Stimulated activated CD4-positive, alpha-beta T cell treated with anti-CD3 and anti-CD28 coated beads, Interleukin-12 subunit alpha, Interleukin-12 subunit beta, amount 100 ng/mL, for 4 hours (primary cell): Measurements from ENCODE around the gene CELA2B.
"Not testable (repeated sequence)": the region's sequence is repeated elsewhere in the genome, so short reads cannot be mapped to it uniquely, and the experiment has no call there.

ENCODE experiments used
- DNase-seq: peaks from one replicate; pipeline ENCODE4 v3.0.0-alpha.2; 2020

The CELA2B gene

DNA sequence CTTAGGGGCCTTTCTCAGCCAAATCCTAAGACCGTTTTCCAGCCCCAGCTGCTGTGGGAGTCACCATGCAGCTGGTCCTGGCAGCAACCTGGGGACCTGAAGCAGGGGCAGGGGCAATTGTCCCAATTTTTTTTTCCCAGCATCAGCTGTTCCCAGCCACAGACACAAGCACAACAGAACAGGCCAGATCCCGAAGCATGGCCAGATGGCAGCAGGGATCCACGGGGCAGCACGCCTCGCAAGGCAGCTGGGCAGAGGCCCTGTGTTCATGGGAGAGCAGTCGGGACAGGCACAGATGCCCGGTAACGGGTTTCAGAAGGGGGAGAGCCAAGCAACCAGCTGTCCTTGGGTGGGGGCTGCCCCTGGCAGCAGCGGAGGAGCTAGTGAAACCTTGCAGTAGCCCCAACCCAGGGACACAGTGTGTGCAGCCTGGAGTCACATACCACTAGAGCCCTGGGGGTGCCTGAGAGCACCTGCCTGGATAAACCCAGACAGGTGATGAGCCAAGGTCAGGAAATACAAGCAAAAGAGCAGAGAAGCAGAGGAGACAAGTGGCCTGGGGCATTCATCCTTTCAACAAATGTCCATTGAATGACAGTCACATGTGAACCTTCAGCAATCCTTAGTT lies 6.0 kb upstream of the CELA2B start:
- not testable (repeated sequence) for DNase-seq

DNA sequence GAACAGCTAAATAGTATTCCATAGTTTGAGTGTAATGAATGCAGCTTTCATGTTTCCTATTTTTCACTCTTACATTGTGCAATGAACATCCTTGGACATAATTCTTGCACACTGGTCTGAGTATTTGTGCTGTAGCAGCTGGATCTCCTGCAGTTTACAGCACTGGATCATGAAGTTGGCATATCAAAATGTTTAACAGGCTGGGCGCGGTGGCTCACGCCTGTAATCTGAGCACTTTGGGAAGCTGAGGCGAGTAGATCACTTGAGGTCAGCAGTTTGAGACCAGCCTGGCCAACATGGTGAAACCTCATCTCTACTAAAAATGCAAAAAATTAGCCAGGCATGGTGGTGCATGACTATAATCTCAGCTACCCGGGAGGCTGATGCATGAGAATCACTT lies 4.8 kb upstream of the CELA2B start:
- DNase-seq: not testable (repeated sequence)

DNA sequence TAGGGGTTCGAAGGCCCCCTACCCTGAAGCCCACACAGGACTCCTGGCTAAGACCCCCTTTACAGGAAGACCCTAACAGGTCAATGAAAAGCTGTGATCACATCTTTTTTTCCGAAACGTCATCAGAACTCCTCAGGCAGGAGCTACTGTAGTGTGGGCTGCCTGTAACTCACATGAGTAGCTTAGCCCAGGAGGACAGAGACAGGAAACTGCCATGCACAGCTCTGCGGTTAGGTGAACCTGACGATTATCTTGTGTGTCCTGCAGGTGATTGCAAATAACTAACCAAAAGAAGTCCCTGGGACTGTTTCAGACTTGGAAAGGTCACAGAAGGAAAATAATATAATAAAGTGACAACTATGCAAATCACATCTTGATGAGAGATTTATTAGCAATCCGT lies 4.2 kb upstream of the CELA2B start:
- DNase-seq: not testable (repeated sequence)

DNA sequence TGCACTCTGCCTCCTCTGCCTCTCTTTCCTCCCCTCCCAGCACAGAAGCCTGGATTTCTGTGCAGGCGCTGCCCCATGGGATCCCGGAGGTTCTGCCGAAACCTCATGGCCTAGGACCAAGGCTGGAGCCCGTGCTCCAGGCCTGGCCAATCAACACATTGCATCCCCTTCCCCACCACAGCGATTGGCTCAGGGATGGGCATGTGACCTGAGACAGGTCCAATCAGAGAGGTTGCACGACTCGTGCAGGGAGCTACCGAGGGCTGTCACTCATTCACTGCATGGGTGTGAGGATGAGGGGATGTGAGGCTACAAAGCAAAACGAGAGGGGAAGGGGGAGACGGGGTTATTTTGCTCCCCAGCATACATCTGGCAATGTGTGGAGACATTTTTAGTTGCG lies 3.3 kb upstream of the CELA2B start:
- DNase-seq: no peak

DNA sequence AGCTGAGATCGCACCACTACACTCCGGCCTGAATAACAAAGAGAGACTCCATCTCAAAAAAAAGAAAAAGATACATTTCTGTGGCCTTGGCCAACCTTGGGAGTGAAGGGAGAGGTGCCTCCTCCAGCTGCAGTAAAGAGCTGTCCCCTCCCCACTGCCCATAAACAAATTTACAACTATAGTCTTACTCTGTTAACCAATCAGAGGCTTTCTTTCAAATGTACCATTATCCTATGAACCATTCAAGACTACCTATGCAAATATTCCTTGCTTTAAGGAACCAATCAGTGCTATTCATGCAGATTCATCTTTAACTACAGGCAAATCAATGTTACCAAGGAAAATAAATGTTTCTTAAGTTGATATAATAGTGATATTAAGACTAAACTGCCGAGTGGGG lies 1.0 kb downstream of the CELA2B start:
- no peak for DNase-seq

DNA sequence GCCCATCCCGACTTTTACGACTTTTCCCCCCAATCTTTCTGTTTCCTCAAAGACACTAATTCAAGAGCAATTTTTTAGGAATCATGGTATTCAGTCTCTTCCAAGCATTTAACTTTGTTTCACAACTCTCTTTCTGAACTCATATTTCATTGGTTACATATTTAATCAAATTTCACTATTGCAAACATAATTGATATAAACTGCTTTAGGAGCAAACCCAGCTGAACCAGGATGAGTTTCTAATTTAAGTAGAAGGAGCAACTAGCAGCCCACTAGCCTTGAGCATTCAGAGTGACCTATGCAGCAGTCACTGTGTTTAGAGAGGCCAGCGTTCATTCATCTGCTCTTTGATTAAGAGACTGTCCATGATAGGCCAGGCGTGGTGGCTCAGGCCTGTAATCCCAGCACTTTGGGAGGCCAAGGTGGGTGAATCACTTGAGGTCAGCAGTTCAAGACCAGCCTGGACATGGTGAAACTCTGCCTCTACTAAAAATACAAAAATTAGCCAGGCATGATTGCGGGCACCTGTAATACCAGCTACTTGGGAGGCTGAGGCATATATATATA lies 1.8 kb downstream of the CELA2B start:
- no peak for DNase-seq

DNA sequence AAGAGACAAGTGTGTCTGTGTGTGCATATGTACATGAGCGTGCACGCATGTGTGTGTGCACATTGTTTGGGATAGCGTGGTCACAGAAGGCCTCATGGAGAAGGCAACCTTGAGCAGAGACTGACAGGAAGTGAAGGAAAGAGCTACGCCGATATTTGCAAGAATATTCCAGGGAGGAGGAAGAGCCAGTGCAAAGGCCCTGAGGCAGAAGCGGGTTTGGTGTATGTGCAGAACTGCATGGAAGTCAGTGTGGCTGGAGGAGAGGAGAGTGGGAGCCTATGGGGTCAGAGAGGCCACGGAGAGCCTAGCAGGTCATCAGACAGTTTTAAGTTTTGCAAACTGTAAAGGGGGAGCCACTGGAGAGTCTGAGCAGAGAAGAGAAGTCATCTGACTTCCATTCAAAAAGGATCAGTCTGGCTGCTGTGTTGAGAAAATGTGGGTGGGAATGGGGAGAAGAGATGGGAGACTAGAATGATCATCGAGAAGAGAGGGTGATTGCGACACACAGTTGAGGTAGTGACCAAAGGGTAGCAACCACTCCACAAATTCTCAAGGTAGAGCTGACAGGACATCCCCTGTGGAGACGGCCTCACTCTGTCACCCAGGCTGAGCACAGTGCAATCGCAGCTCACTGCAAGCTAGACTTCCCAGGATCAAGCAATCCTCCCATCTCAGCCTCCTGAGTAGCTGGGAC lies 3.9 kb downstream of the CELA2B start:
- DNase-seq: no peak

DNA sequence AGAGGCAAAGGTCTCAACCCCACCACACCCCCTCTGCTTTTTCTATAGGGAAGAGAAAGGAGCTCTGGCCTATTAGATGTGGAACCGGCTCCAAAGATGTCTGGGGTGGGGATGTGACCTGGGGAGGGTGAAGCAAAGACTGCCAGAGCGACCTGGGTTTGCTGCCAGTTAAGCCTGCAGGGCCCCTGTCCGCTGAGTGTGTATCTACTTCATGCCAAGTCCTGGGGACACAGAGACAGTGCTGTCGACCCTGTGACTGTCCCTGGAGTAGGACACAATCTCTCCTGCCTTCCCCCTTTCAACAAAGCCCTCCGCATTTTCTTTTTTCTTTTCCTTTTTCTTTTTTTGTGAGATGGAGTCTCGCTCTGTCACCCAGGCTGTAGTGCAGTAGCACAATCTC lies 6.6 kb downstream of the CELA2B start:
- DNase-seq: not testable (repeated sequence)

DNA sequence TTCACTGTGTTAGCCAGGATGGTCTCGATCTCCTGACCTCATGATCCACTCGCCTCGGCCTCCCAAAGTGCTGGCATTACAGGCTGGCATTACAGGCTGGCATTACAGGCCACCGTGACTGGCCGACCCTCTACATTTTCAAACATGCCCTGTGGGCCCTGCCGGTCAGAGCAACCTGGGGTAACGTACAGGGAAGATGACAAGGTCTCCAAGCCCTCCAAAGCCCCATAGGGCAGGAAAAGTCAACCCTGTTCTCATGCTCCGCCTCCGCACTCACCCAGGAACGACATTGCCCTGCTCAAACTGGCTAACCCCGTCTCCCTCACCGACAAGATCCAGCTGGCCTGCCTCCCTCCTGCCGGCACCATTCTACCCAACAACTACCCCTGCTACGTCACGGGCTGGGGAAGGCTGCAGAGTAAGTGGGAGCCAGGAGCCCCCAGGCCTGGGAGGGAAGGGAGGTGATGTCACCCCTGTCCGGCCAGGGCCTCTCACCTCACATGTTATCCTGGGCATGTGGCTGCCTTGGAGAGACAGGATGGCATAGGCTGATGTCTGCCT lies 7.2 kb downstream of the CELA2B start:
- not testable (repeated sequence) for DNase-seq

DNA sequence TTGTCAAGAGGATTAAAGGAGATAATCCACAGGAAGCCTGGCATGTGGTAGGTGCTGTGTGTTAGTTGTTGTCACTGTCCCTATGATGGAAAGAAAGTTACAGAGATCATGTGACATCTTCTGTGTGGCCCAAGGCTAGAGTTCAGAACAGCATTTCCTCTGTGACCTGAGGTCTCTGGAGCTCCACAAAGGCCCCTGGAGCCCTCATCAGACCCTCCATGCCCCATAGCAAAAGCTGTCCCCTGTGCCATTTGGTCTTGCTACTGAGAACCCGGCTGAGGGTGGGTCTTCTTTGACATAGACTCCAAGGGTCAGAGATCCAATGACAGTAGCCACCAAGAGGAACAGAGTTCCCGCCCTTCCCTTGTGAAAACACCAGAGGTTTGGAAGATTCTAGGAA lies 8.1 kb downstream of the CELA2B start:
- DNase-seq: no peak

DNA sequence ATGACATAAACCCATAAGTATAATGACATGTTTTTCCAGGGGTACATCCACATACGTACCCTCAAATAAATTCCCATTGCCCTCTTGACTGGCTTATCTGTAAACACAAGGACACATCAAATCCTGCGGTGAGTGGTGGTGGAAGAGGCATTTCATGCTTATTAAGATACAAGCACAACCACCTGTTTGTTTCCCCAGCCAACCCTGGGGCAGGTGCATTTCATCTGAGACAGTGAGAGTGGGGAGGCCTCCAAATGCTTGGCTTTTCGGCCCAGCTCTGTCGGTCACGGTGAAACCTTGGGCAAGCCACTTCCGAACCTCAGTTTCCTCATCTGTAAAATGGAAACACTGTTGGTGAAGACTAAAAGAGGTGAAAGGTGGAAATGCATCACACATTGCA lies 8.5 kb downstream of the CELA2B start:
- not testable (repeated sequence) for DNase-seq

DNA sequence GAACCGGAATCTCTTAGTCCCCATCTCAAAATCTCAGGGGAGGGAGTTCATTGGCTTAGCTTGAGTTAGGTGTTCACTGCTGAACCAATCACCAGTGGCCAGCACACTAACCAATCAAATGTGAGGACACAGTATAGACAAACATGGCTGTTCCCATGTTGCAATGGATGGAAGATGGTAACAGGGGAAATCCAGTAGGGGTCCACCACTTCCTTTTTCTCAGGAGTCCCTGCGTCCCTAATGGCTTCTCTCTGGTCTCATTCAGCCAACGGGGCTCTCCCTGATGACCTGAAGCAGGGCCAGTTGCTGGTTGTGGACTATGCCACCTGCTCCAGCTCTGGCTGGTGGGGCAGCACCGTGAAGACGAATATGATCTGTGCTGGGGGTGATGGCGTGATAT lies 9.7 kb downstream of the CELA2B start:
- no peak for DNase-seq

DNA sequence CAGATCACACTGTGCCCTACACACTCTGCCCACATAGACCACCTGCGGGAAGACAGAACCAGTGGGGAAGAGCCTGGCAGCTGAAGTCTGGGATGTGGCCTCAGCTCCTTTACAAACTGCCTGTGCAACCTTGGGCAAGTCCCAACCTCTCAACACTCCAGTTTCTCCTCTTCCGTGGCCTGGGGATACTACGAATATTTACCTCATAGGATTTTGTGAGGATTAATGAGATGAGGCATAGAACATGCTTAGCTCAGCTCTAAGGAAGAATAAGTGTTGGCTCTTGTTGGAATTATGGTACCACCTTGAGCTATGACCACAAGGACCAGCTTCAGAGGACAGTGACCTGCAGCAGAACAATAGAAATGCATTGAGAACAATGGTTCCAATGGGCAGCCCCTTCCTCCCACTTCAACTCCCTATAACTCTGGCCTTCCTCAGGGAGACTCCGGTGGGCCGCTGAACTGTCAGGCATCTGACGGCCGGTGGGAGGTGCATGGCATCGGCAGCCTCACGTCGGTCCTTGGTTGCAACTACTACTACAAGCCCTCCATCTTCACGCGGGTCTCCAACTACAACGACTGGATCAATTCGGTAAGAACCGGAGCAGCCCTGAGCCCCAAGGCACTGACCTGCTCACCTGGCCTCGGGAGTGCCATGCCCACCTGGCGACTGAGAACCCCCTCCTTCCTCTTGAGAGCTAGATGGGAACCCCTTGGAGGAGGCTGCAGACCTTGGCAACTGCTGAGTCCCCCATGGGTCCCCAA lies 11.1 kb downstream of the CELA2B start:
- not testable (repeated sequence) for DNase-seq

DNA sequence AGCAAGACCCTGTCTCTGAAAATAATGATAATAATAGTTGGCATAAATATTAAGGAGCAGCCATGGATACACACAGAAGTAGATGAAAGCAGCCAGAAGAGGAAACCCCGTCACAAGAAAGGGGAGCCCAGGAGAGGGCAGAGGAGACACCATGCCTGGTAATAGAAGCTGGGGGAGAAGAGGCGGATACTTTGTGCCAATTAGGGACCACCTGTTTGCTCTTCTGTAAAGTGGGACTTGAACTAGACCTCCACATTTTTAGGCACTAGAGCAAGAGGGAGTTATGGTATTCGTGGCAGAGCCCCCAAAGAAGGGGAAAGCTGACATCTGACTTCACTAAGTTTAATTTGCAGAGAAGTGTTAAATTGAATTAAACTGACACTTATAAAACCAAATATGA lies 12.5 kb downstream of the CELA2B start:
- DNase-seq: no peak

DNA sequence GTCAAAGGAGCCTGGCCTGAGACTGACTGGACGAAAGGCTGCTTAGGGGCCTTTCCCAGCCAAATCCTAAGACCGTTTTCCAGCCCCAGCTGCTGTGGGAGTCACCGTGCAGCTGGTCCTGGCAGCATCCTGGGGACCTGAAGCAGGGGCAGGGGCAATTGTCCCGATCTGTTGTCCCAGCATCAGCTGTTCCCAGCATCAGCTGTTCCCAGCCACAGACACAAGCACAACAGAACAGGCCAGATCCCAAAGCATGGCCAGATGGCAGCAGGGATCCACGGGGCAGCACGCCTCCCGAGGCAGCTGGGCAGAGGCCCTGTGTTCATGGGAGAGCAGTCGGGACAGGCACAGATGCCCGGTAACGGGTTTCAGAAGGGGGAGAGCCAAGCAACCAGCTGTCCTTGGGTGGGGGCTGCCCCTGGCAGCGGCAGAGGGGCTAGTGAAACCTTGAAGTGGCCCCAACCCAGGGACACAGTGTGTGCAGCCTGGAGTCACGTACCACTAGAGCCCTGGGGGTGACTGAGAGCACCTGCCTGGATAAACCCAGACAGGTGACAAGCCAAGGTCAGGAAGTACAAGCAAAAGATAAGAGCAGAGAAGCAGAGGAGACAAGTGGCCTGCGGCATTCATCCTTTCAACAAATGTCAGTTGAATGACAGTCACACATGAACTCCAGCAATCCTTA lies 13.3 kb downstream of the CELA2B start:
- no peak for DNase-seq

DNA sequence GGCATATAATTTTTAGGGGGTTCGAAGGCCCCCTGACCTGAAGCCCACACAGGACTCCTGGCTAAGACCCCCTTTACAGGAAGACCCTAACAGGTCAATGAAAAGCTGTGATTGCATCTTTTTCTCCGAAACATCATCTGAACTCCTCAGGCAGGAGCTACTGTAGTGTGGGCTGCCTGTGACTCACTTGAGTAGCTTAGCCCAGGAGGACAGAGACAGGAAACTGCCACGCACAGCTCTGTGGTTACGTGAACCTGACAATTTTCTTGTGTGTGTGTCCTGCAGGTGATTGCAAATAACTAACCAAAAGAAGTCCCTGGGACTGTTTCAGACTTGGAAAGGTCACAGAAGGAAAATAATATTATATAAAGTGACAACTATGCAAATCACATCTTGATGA lies 15.1 kb downstream of the CELA2B start:
- not testable (repeated sequence) for DNase-seq

DNA sequence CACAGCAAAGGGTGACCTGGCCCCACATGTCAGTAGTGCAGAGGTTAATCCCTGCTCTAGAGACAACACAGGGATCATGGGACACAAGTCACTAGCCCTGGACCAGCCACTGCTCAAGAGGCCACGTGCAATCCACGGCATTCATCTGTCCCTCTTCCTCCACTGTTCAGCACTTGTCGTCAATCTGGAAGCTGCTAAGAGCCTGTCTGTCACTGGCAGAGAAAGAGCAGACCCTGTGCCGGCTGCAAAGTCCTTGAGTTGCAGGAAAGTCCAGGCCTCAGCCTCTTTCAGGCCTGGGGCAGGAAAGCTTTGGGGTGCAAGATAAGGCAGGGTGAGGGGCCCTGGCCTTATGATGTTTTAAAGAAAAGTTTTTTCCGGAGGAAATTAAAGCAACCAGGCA lies 16.7 kb downstream of the CELA2B start:
- DNase-seq: no peak

DNA sequence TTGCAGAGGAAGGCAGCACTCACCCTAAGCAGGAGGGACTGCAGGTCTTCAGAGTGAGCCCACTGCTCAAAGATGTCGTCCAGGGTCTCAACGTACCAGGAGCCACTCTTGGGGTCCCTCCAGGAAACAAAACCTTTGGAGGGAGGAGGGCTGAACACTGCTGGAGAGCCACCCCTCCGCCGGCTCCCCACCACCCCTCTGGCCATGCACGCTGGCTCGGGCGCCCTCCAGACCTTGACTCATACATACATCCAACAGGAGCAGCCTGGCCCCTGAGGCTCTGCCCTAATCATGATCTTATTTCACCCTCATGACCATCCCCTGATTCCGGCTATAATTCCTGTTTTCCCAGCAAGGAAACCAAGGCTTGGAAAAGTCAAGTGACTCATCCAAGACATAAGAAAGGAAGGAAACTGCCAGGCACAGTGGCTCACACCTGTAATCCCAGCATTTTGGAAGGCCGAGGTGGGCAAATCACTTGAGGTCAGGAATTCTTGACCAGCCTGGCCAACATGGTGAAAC lies 18.0 kb downstream of the CELA2B start:
- no peak for DNase-seq

DNA sequence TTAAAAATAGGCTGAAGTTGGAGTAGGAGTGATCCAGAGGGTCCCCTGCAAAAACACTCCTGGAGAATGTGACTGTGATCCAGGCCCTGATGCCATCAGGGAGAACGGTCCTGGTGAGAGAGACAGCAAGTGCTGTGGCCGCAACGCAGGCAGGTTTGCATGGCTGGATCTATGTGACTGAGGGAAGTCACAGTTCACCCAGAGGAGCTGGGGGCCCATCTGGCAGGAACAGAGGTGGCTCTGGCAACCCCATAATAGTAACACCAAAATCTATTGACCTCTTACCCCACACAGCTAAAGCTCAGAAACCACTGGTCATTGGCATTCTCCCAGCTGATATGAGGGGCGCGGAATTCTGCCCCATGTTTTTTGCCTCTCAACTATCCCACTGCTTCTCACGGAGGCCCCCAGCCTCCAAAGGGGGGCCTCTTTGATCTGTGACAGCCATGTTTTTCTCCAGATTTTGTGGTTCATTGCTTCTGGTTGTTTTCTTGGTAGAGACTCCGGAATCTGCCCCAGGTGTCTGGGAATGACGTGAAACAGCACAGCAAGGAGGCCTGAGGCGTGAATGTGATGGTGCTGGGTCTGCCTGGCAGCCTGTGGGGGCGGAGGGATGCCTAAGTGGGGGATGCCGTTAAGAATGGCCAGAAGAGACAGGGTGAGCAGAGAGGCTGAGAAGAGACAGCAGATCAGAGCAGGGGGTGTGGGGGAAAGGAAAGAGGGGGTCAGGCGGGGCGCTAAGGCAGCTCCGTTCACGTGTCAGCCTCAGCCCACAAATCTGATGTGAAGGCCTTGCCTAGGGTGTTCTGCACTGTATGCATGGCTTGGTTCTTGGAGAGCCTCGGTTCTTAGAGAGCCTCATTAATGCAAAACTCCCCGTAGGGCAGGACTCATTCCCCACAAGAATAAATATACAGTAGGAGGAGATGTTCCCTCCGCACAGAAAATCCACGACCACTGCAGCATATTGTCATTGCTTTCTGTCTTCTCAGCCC lies 24.6 kb downstream of the CELA2B start:
- DNase-seq: no peak

DNA sequence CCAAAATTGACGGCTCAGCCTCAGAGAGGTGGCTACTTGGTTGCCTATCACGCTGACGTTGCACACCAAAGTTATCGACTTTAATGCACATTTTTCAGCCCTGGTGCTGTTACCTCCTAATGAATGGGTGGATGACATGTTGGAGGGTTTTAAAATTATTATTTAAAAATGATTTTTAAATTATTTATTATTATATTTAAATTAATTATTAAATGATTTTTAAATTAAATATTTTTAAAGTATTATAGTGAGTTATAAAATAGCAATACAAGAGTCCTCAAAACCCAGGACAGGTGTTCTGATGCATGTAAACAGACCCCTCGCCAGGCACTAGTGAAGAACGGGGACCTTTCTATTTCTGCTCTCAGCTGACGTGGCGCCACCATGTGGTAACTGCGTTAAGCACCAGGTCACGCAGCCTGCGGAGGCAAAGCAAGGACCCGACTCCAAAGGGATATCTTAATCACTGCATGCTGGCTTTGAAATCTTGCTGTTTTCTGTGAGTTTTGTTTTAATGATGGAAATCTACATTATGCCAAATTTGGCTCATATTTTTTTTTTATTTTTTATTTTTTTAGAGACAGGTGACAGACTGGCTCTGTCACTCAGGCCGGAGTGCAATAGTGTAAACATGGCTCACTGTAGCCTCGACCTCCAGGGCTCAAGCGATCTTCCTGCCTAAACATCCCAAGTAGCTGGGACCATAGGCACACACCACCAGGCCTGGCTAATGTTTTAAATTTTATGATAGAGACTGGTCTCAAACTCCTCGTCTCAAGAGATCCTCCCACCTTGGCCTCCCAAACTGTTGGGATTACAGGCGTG lies 25.5 kb downstream of the CELA2B start:
- DNase-seq: peak; percentile 45
